Ovary (tissue), 3 donors: ENCODE results near the gene ZNF365.

ENCODE experiments used
- CTCF ChIP-seq, 3 donors: fragments of 450-650 bp in 2 of 3; fragments of 200-600 bp in 1 of 3; IDR thresholded peaks; one replicate each; pipeline versions ENCODE4 v1.5.1 to v1.8.0; 2016 to 2022; ENCODE audit warnings: antibody characterized with exemption in 3 of 3, mild to moderate bottlenecking in 1 of 3
- POLR2A ChIP-seq: fragments of 450-650 bp; IDR thresholded peaks from one replicate; pipeline ENCODE4 v1.6.1; 2017; ENCODE audit warnings: antibody characterized with exemption, mild to moderate bottlenecking, moderate library complexity
- donor health status: DM: no; HTN: no; CAD: no.

- TF ChIP-seq CTCF (IDR thresholded peaks at IDR 0.05) (no peak), POLR2A (no peak)
These were observed 10.4 kb downstream of the ZNF365 start for GRCh38 chr10:62384447-62385081.
